NCI-H1436 treated with DMSO at 0.1 percent for 48 hours (cell line): ENCODE data around the gene CEP295NL.
"Not testable (repeated sequence)": the region's sequence is repeated elsewhere in the genome, so short reads cannot be mapped to it uniquely, and the experiment has no call there.

Experiments
- DNase-seq: peaks from one replicate; lab custom pipeline; 2025; lab: John Stamatoyannopoulos, UW

Gene CEP295NL

GRCh38 chr17:78905116-78905515 lies 2.1 kb upstream of the CEP295NL start:
- DNase-seq: no peak

DNA sequence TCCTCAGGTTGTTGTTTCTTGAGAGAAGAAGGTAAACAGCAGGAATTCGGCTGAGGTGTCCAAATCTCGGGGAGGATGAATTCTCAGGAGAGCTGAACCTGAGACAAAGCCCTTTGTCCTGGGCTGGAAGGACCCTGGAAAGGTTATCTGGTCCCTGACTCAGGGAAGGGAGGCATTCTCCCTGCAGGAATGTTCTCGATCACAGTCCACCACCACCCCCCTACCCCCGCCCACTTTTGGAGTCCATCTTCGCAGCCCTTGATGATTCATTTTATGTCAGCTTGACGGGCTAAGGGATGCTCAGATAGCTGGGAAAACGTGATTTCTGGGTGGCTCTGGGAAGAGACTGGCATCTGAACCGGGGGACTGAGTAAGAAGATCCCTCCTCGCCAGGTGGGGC lies 1.4 kb upstream of the CEP295NL start:
- DNase-seq: no peak

DNA sequence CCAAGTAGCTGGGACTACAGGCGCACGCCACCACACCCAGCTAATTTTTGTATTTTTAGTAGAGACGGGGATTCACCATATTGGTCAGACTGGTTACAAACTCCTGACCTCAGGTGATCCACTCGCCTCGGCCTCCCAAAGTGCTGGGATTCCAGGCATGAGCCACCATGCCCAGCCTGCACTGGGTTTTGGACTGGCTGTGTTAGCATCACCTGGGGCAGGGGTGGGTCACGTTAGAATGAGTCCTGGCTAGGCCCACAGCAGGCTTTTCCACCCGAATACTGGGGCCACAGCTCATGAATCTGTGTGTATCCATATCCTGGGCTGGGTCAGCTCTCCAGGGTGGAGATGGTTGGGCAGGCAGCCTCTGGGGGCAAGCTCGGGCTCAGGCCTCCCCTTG lies 770 bp downstream of the CEP295NL start:
- DNase-seq: not testable (repeated sequence)

DNA sequence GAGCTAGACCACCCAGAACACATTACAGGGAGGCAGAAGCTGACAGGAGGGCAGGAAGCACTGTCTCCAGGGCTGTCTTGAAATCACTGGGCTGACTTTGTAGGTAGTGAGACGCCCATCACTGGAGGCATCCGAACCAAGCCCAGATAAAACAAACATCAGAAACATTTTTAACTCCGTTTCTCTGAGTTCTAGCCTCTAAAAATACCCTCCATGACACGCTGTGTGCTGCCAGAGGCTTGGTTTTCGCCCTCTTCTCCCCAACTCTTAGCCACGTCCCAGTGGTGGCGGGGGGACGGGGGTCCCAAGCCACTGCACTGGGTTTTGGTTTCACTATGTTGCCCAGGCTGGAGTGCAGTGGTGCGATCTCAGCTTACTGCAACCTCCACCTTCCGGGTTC lies 1.2 kb downstream of the CEP295NL start:
- DNase-seq: no peak

GRCh38 chr17:78900816-78901215 lies 2.2 kb downstream of the CEP295NL start:
- no peak for DNase-seq

DNA sequence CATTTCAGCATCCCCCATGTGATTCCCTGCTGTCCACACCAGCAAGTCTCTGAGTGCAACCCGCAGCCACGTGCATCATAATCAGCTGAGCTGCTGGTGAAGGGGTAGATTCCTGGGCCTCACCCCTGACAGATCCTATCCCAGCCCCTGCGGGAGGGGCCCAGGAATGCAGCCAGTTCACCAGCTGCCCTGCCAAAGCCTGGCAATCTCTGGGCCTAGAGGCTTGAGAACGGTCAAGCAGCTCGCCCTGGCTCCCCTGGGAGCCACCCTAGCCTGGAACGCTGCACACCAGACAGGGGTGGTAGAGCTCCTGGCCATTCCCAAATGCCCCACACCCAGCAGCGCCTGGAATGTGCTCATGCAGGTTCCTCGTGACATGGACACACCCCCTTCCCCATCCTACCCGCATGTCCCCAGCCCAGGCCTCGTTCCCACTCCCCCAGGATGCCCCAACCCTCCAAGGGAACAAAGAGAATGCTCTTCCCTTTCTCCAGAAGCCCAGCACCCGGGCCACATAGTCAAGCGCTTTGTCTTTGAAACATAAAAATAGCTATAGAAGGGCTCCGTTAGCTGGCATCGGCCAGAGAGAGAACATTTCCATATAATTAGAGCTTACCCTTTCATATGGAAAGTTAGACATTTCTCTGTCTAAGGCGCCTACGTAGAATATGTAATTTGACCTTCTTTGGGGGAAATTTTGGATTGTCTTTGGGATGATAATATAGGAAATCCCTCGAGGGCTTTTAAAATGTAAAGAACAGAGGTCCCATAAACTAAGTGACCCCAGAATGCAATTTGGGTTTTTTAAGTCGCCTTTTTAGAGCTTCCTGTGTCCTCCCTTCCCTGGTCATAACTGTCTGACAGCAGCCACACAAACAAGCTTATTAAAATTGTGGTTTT lies 3.4 kb downstream of the CEP295NL start:
- DNase-seq: no peak

DNA sequence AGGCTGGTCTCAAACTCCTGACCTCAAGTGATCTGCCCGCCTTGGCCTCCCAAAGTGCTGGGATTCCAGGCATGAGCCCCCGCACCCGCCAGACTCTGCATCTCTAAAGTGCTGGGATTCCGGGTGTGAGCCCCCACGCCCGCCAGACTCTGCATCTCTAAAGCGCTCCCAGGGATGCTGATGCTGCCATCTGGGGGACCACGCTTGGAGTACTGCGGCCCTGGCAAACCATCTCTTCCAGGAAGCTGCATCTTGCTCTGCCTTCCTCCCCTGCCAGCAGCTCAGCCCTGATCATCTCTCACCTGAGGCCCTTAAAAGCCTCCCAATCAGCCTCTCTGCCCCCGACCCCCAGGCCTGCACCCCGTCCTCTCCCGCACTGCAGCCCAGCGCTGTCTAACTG lies 4.1 kb downstream of the CEP295NL start:
- no peak for DNase-seq

GRCh38 chr17:78898075-78898836 lies 4.7 kb downstream of the CEP295NL start:
- DNase-seq: no peak

DNA sequence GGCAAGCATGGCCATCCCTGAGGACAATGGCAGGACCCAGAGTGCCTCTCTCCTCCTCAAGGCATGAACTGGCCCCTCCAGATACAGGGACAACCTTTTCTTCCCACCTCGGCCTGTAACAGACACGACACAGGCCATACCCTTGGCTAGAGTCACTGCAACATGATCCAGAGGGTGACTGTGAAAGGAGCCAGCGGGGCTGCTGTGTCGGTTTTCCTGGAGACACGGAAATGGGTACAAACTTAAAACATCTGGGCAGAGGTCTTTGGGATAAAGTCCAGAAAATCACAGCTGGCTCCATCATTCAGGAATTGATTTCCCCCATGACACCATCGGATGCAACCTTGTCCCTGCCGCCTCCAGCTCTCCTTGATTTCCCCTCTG lies 5.3 kb downstream of the CEP295NL start:
- no peak for DNase-seq

DNA sequence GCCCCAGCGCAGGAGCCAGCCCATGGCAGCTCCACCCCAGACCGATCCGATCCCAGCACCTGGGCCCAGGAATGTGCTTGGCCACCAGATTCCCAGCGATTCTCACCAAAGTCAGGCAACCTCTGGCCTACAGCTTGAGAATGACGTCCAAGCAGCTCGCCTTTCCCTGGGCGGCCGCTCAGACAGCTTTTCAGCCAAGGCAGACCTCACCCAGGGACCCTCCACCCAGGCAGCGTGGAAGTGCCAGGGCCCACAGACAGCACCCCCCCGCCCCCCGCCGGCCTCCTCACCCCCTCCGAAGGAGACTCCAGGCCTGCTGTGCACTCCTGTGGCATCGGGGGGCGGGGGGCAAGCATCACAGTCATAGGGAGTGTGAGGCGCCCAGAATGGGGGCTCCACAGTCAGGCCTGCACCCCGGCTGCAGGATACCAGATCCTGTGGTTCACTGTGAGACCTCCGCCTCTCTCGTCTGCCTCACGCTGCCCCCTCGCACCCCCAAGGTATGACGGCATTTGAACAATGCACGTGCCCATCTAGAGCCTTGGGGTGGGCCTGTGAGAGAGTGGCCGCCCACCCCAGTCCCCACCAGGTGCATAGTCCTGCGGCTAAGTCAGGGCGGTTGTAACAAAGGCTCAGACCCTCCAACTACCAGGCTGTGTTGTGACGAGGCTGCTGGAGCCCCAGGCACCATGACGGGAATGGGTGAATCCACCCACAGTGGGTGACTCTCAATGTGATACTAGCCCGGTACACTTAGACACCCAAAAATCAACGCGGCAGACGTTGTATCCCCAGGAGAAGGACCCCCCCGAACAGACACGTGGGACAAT lies 6.0 kb downstream of the CEP295NL start:
- DNase-seq: no peak

- DNase-seq: no peak
These were observed 6.7 kb downstream of the CEP295NL start for GRCh38 chr17:78896091-78896833.

GRCh38 chr17:78895322-78895721 lies 7.7 kb downstream of the CEP295NL start:
- DNase-seq: no peak

DNA sequence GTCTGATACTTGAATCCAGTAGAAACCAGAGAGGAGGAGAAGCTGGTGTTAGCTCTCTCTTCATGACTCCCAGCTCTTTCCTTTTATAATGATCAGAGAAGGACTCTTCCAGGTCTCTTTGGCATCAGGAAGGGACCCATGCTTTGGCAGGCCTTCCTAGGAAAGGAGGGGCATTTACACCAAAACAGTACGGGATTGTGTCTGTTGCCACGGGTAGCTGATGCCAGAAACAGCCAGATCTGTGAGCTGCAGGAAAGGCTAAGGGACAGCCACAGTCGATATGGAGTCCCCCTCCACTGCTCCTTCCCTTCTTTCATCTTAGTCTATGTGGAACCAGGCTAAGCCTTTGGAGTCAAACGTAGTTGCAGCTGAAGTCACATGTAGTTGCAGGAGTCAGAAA lies 9.3 kb downstream of the CEP295NL start:
- DNase-seq: no peak

DNA sequence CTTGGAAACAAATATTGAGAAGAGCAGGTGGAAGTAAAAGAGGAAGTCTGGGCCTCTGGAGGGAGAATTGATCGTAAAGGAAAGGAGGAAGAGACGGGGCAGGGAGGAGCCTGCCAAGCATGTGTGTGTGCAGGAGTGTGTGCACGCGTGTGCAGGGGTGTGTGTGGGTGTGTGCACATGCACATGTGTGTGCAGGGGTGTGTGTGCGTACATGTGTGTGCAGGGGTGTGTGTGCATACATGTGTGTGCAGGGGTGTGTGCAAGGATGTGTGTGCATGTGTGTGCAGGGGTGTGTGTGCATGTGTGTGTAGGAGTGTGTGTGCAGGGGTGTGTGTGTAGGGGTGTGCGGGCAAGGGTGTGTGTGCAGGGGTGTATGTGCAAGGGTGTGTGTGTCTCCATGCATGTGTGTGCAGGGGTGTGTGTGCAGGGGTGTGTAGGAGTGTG lies 10.0 kb downstream of the CEP295NL start:
- no peak for DNase-seq

GRCh38 chr17:78892520-78892919 lies 10.5 kb downstream of the CEP295NL start:
- no peak for DNase-seq

GRCh38 chr17:78892062-78892456 lies 10.9 kb downstream of the CEP295NL start:
- DNase-seq: no peak

DNA sequence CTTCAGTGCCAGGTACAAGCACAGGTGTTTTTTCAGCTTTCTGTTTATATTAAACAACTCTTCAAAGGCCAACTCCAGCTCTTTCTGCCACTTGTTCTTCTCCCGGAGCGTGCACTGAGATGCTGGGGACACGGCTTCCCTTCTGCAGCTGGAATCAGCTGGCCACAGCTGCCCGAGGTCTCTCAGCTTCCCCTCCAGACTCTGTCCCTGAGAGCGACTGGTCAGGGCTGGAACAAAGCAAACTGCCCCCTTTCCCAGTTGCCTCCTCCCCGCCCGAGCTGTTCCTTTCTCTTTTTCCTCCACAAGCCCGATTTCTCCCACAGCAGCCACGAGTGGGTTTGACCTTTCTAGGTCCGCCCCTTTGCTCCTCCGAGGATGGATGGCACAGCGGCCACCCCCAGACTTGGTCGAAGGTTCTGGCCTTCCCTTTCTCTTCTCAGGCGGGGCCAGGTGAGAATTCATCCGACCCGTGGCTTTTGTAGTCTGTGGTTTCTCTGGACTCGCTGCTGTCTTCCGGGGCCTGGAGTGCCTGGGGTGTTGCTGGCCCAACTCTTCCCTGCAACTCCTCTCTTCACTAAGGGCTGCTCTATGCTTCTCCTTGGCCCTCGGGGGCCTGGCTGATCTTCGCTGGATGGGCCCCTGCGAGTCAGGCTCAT lies 11.5 kb downstream of the CEP295NL start:
- no peak for DNase-seq

DNA sequence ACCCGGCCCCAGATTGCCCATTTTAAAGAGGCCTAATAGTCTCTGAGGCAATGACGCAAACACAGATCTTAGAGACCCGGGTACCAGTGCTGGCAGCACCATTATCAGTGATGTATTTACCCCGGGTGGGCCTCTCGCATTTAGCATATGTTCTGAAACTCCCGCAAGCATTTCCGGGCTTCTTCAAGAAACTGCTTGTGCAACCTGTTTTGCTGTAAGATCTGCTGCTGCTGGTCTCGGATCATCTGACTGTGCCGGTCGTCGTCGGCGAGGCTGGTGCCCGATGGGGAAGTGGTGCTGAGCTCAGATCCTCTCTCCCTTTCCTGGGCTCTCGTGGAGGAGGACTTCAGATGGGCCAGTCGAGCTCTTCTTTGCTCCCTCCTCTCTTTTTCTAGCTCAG lies 12.5 kb downstream of the CEP295NL start:
- no peak for DNase-seq

DNA sequence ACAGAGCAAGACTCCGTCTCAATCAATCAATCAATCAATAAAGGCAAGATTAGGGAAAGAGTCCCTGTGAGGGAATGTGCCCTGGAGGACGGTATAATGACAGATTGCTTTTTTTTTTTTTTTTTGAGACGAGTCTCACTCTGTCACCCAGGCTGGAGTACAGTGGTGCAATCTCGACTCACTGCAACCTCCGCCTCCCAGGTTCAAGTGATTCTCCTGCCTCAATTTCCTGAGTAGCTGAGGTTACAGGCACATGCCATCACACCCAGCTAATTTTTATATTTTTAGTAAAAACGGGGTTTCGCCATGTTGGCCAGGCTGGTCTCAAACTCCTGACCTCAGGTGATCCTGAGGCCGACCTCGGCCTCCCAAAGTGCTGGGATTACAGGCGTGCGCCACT lies 12.9 kb downstream of the CEP295NL start:
- not testable (repeated sequence) for DNase-seq

GRCh38 chr17:78889531-78889930 lies 13.5 kb downstream of the CEP295NL start:
- DNase-seq: no peak

GRCh38 chr17:78888941-78889518 lies 14.0 kb downstream of the CEP295NL start:
- DNase-seq: no peak
